SK-N-SH (cell line): Measurements from ENCODE around the gene SYNPR. TPM values are rescaled to one million over a fixed set of nuclear protein-coding genes. Genes with fewer than 3 reads are reported as not detected.

Experiments used
- CTCF ChIA-PET: fragments of 300-600, 350-600 bp; formaldehyde crosslinking; extraction: SDS; loops from one replicate; lab custom pipeline; 2021; lab: Yijun Ruan, JAX
- POLR2A ChIA-PET: fragments of 350-600 bp; sonication (Branson Sonifier 250); formaldehyde crosslinking; extraction: SDS; loops from one replicate; lab custom pipeline; 2020; ENCODE audit warnings: antibody characterized with exemption, inconsistent platforms; lab: Yijun Ruan, JAX
- DNase-seq: peaks from one replicate; pipeline ENCODE4 v3.0.0; 2012
- H2AFZ ChIP-seq: fragments of 200-600 bp; sonication (generic); 2 replicates; pipeline ENCODE4 v1.8.1; 2016; ENCODE audit warnings: antibody characterized with exemption, mild to moderate bottlenecking, low read depth
- H3F3A ChIP-seq: fragments of 200-600 bp; sonication (generic); replicated peaks from 2 replicates; pipeline ENCODE3; 2016; ENCODE audit warnings: antibody characterized with exemption, mild to moderate bottlenecking; ENCODE audit not compliant: insufficient read depth
- H3K27ac ChIP-seq, 2 experiments: fragments of 200-500 bp in 1 of 2; fragments of 200-600 bp in 1 of 2; sonication (Bioruptor generic) in 1 of 2; sonication (generic), shearing (Covaris generic) in 1 of 2; 2 replicates each; pipeline versions ENCODE4 v1.5.1 to v1.6.1; 2014 to 2016; ENCODE audit warnings: low read depth in 2 of 2, inconsistent platforms in 1 of 2, low read length in 1 of 2, mild to moderate bottlenecking in 1 of 2, mixed read lengths in 1 of 2
- H3K27me3 ChIP-seq: fragments of 200-600 bp; sonication (generic), shearing (Covaris generic); 2 replicates; pipeline ENCODE4 v1.6.1; 2016; ENCODE audit warnings: mixed run types; ENCODE audit not compliant: insufficient read depth
- H3K36me3 ChIP-seq, 2 experiments: fragments of 200-500 bp in 1 of 2; fragments of 200-600 bp in 1 of 2; sonication (Bioruptor generic) in 1 of 2; sonication (generic) in 1 of 2; replicated peaks in 1 of 2; 2 replicates each; pipeline versions ENCODE3 to v1.5.1; 2014 to 2016; ENCODE audit warnings: low read length in 1 of 2, mild to moderate bottlenecking in 1 of 2; ENCODE audit not compliant: insufficient read depth in 2 of 2, control insufficient read depth in 1 of 2
- H3K4me1 ChIP-seq, 2 experiments: fragments of 200-500 bp in 1 of 2; fragments of 200-600 bp in 1 of 2; sonication (Bioruptor generic) in 1 of 2; sonication (generic), shearing (Covaris generic) in 1 of 2; 2 replicates each; pipeline versions ENCODE4 v1.5.1 to v1.6.1; 2014 to 2016; ENCODE audit warnings: low read depth in 1 of 2, low read length in 1 of 2, mixed run types in 1 of 2; ENCODE audit not compliant: insufficient read depth in 2 of 2, control insufficient read depth in 1 of 2
- H3K4me2 ChIP-seq: fragments of 200-600 bp; sonication (generic), shearing (Covaris generic); 2 replicates; pipeline ENCODE4 v1.6.1; 2017; ENCODE audit warnings: mixed run types
- H3K4me3 ChIP-seq, 2 experiments: fragments of 200-500 bp in 1 of 2; fragments of 200-600 bp in 1 of 2; sonication (Bioruptor generic) in 1 of 2; sonication (generic), shearing (Covaris generic) in 1 of 2; 2 replicates each; pipeline versions ENCODE4 v1.5.1 to v1.8.1; 2014 to 2016; ENCODE audit warnings: low read depth in 2 of 2, inconsistent platforms in 1 of 2, low read length in 1 of 2, mild to moderate bottlenecking in 1 of 2, mixed read lengths in 1 of 2, moderate library complexity in 1 of 2
- H3K79me2 ChIP-seq: fragments of 200-600 bp; sonication (generic); 2 replicates; pipeline ENCODE4 v1.8.1; 2017; ENCODE audit warnings: mild to moderate bottlenecking; ENCODE audit not compliant: insufficient read depth
- H3K9ac ChIP-seq: fragments of 200-600 bp; sonication (generic); 2 replicates; pipeline ENCODE4 v1.6.1; 2017; ENCODE audit warnings: mixed run types
- H3K9me2 ChIP-seq: fragments of 200-600 bp; sonication (generic); 2 replicates; pipeline ENCODE4 v1.6.1; 2017; ENCODE audit warnings: mixed run types
- H3K9me3 ChIP-seq: fragments of 200-600 bp; sonication (generic); 2 replicates; pipeline ENCODE4 v1.6.1; 2017; ENCODE audit warnings: mixed run types, mild to moderate bottlenecking, moderate library complexity
- H4K20me1 ChIP-seq: fragments of 200-600 bp; sonication (generic); 2 replicates; pipeline ENCODE4 v1.6.1; 2017; ENCODE audit warnings: mild to moderate bottlenecking, mixed run types; ENCODE audit not compliant: insufficient read depth
- CHD2 ChIP-seq: fragments of 150-350 bp; IDR thresholded peaks from 2 replicates; pipeline ENCODE4 v1.6.1; 2018; ENCODE audit warnings: low read length; ENCODE audit not compliant: partially characterized antibody
- FOXJ3 ChIP-seq: sonication (generic); formaldehyde crosslinking; IDR thresholded peaks from 2 replicates; pipeline ENCODE4 v1.5.1; 2020; ENCODE audit warnings: mild to moderate bottlenecking, missing genetic modification reagents
- GABPA ChIP-seq: IDR thresholded peaks from 2 replicates; pipeline ENCODE4 v1.4.0; 2012; ENCODE audit warnings: low read depth, mild to moderate bottlenecking
- JUND ChIP-seq: IDR thresholded peaks from 2 replicates; pipeline ENCODE4 v1.4.0; 2012
- NFIC ChIP-seq: IDR thresholded peaks from 2 replicates; pipeline ENCODE4 v1.4.0; 2012; ENCODE audit warnings: borderline replicate concordance
- RAD21 ChIP-seq: IDR thresholded peaks from 2 replicates; pipeline ENCODE4 v1.6.1; 2012; ENCODE audit warnings: mild to moderate bottlenecking, low read length
- RCOR1 ChIP-seq: fragments of 150-350 bp; IDR thresholded peaks from 2 replicates; pipeline ENCODE4 v1.6.1; 2017; ENCODE audit warnings: antibody characterized with exemption, low read length
- RFX5 ChIP-seq: IDR thresholded peaks from 2 replicates; pipeline ENCODE4 v1.6.1; 2012; ENCODE audit warnings: mild to moderate bottlenecking, improper control_type of control experiment, low read length
- RXRA ChIP-seq: IDR thresholded peaks from 2 replicates; pipeline ENCODE4 v1.4.0; 2012; ENCODE audit warnings: low read depth, mild to moderate bottlenecking, borderline replicate concordance
- TAF1 ChIP-seq: IDR thresholded peaks from 2 replicates; pipeline ENCODE4 v1.6.1; 2012; ENCODE audit warnings: low read depth, mild to moderate bottlenecking, low read length, moderate library complexity, borderline replicate concordance
- TCF12 ChIP-seq: IDR thresholded peaks from 2 replicates; pipeline ENCODE4 v1.4.0; 2012
- TEAD4 ChIP-seq: IDR thresholded peaks from 2 replicates; pipeline ENCODE4 v1.4.0; 2012; ENCODE audit warnings: mild to moderate bottlenecking, borderline replicate concordance; ENCODE audit not compliant: insufficient read depth
- WGBS: methylation state at CpG from one replicate; pipeline ENCODE4 v1.1.6; 2017; ENCODE audit warnings: low lambda C conversion rate; 5-methylcytosine and 5-hydroxymethylcytosine counted together
- polyA plus RNA-seq, 3 experiments: library from polyadenylated mRNA; depleted of rRNA; stranded (reverse); fragments of >200 nt; gene quantifications; 2 replicates each; pipeline ENCODE4 v1.2.3, GENCODE V29; 2012
- TF ChIP-seq, protein P1 (sequence below): fragments of 150-350 bp; IDR thresholded peaks from 2 replicates; pipeline ENCODE4 v1.6.1; 2017; ENCODE audit warnings: antibody characterized with exemption, low read length, low read depth, borderline replicate concordance
- TF ChIP-seq, protein P2 (sequence below): fragments of 150-350 bp; IDR thresholded peaks from 2 replicates; pipeline ENCODE4 v1.6.1; 2016; ENCODE audit warnings: mild to moderate bottlenecking, low read depth, low read length
- TF ChIP-seq, protein P3 (sequence below): fragments of 200-600 bp; sonication (generic); IDR thresholded peaks from 2 replicates; pipeline ENCODE4 v1.6.1; 2017; ENCODE audit warnings: antibody characterized with exemption, mild to moderate bottlenecking, moderate library complexity
- TF ChIP-seq, protein P4 (sequence below): IDR thresholded peaks from 2 replicates; pipeline ENCODE4 v1.4.0; 2012; ENCODE audit warnings: low read depth, borderline replicate concordance
- TF ChIP-seq, protein P5 (sequence below): IDR thresholded peaks from 2 replicates; pipeline ENCODE4 v1.6.1; 2012; ENCODE audit warnings: mild to moderate bottlenecking, low read depth, low read length, moderate library complexity
- TF ChIP-seq, protein P6 (sequence below): IDR thresholded peaks from 2 replicates; pipeline ENCODE4; 2012

The SYNPR gene
- polyA plus RNA-seq, 1 of the 3 experiments (the other 2 are of a cell fraction): not detected

DNA sequence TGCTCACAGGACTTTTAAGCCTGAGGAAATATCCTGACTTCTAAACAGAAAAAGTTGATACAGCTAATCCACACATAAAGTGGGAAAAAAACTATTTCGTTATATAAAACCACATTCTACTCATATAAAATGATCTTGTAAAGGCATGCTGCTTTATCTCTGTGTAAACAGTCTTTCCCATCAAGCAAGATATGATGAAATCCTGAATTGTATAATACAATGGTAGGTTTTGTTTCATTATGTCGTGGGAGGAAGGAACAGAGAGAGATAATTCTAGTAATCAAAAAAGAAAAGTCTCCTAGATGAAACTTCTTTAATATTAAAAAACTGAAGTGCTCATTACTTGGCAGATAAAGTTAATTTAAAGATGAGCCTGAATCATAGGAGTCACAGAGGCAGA, 281.8 kb downstream of the SYNPR start:
- Histone ChIP-seq H4K20me1 (no peaks in the 10 kb centered on the region), H3K4me3 (no peak overlapping the region), H3K9me3 (no peaks in the 10 kb centered on the region), H2AFZ (no peak overlapping the region), H3K27ac (no peak overlapping the region), H3K9ac (no peak overlapping the region), H3K79me2 (no peaks in the 10 kb centered on the region), H3K27me3 (no peaks in the 10 kb centered on the region), H3K4me2 (no peak overlapping the region), H3K4me1 (no peaks in the 10 kb centered on the region), H3K36me3 (no peaks in the 10 kb centered on the region), H3K9me2 (no peaks in the 10 kb centered on the region), H3F3A (no peaks in the 10 kb centered on the region)
- POLR2A ChIA-PET: no interaction called here
- TF ChIP-seq, protein P1, sequence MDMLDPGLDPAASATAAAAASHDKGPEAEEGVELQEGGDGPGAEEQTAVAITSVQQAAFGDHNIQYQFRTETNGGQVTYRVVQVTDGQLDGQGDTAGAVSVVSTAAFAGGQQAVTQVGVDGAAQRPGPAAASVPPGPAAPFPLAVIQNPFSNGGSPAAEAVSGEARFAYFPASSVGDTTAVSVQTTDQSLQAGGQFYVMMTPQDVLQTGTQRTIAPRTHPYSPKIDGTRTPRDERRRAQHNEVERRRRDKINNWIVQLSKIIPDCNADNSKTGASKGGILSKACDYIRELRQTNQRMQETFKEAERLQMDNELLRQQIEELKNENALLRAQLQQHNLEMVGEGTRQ: no peak
- TF ChIP-seq JUND (no peak), FOXJ3 (CRISPR knock-in tag) (no peak), TEAD4 (no peak), TAF1 (no peak), RAD21 (no peak), RCOR1 (no peak), NFIC (no peak), RXRA (no peak), TCF12 (no peak)
- TF ChIP-seq, protein P2, sequence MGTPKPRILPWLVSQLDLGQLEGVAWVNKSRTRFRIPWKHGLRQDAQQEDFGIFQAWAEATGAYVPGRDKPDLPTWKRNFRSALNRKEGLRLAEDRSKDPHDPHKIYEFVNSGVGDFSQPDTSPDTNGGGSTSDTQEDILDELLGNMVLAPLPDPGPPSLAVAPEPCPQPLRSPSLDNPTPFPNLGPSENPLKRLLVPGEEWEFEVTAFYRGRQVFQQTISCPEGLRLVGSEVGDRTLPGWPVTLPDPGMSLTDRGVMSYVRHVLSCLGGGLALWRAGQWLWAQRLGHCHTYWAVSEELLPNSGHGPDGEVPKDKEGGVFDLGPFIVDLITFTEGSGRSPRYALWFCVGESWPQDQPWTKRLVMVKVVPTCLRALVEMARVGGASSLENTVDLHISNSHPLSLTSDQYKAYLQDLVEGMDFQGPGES: no peak
- TF ChIP-seq, protein P3, sequence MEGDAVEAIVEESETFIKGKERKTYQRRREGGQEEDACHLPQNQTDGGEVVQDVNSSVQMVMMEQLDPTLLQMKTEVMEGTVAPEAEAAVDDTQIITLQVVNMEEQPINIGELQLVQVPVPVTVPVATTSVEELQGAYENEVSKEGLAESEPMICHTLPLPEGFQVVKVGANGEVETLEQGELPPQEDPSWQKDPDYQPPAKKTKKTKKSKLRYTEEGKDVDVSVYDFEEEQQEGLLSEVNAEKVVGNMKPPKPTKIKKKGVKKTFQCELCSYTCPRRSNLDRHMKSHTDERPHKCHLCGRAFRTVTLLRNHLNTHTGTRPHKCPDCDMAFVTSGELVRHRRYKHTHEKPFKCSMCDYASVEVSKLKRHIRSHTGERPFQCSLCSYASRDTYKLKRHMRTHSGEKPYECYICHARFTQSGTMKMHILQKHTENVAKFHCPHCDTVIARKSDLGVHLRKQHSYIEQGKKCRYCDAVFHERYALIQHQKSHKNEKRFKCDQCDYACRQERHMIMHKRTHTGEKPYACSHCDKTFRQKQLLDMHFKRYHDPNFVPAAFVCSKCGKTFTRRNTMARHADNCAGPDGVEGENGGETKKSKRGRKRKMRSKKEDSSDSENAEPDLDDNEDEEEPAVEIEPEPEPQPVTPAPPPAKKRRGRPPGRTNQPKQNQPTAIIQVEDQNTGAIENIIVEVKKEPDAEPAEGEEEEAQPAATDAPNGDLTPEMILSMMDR: no peak
- TF ChIP-seq, protein P4, sequence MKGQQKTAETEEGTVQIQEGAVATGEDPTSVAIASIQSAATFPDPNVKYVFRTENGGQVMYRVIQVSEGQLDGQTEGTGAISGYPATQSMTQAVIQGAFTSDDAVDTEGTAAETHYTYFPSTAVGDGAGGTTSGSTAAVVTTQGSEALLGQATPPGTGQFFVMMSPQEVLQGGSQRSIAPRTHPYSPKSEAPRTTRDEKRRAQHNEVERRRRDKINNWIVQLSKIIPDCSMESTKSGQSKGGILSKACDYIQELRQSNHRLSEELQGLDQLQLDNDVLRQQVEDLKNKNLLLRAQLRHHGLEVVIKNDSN: no peak
- CTCF ChIA-PET: no interaction called here
- no peak for DNase-seq
- 40% methylated on average over 2 of the region's 2 CpGs for WGBS

DNA sequence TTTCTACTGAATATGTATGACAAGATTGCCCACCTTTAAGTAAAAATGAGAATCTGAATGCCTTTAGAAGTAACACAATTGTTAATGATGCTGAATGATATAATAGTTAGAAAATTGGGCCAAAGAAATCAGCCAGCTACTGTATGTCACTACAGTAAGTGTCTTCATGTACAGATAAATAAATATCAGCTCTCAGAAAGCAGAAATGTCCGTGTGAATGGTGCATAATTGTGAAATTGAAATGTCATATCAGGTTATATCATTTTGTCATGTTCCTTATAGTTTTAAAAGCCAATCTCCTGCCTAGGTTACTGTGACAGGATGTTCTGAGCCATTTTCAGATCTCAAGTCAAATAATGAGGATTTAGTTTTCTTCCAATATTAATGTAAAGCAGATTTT, 283.8 kb downstream of the SYNPR start:
- Histone ChIP-seq H3K4me3 (no peak overlapping the region), H3K79me2 (no peaks in the 10 kb centered on the region), H3K4me2 (no peak overlapping the region), H3K9me3 (no peaks in the 10 kb centered on the region), H3K27ac (no peak overlapping the region), H3K36me3 (no peaks in the 10 kb centered on the region), H2AFZ (no peak overlapping the region), H4K20me1 (no peaks in the 10 kb centered on the region), H3K27me3 (no peaks in the 10 kb centered on the region), H3K9me2 (no peaks in the 10 kb centered on the region), H3K9ac (no peak overlapping the region), H3K4me1 (no peaks in the 10 kb centered on the region), H3F3A (no peaks in the 10 kb centered on the region)
- no peak for DNase-seq
- 0% methylated on average over 1 of the region's 1 CpG for WGBS
- ChIA-PET CTCF (interaction anchor here (0.8 kb wide), 1 partner anchor 126 kb away, joined by 3 read pairs; no protein-coding TSS in a partner anchor), POLR2A (no interaction called here)
- no peak for TF ChIP-seq GABPA
- TF ChIP-seq FOXJ3 (CRISPR knock-in tag): no peak
- no peak for TF ChIP-seq RFX5
- TF ChIP-seq, protein P5, sequence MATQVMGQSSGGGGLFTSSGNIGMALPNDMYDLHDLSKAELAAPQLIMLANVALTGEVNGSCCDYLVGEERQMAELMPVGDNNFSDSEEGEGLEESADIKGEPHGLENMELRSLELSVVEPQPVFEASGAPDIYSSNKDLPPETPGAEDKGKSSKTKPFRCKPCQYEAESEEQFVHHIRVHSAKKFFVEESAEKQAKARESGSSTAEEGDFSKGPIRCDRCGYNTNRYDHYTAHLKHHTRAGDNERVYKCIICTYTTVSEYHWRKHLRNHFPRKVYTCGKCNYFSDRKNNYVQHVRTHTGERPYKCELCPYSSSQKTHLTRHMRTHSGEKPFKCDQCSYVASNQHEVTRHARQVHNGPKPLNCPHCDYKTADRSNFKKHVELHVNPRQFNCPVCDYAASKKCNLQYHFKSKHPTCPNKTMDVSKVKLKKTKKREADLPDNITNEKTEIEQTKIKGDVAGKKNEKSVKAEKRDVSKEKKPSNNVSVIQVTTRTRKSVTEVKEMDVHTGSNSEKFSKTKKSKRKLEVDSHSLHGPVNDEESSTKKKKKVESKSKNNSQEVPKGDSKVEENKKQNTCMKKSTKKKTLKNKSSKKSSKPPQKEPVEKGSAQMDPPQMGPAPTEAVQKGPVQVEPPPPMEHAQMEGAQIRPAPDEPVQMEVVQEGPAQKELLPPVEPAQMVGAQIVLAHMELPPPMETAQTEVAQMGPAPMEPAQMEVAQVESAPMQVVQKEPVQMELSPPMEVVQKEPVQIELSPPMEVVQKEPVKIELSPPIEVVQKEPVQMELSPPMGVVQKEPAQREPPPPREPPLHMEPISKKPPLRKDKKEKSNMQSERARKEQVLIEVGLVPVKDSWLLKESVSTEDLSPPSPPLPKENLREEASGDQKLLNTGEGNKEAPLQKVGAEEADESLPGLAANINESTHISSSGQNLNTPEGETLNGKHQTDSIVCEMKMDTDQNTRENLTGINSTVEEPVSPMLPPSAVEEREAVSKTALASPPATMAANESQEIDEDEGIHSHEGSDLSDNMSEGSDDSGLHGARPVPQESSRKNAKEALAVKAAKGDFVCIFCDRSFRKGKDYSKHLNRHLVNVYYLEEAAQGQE: no peak
- TF ChIP-seq CHD2: no peak
- TF ChIP-seq, protein P6, sequence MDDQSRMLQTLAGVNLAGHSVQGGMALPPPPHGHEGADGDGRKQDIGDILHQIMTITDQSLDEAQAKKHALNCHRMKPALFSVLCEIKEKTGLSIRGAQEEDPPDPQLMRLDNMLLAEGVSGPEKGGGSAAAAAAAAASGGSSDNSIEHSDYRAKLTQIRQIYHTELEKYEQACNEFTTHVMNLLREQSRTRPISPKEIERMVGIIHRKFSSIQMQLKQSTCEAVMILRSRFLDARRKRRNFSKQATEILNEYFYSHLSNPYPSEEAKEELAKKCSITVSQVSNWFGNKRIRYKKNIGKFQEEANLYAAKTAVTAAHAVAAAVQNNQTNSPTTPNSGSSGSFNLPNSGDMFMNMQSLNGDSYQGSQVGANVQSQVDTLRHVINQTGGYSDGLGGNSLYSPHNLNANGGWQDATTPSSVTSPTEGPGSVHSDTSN: no peak
- no peak for TF ChIP-seq JUND
- TF ChIP-seq, protein P2: no peak
